NCI-H510A (cell line): Measurements from ENCODE around the gene ADAMTS15.
"Not testable (repeated sequence)": the region's sequence is repeated elsewhere in the genome, so short reads cannot be mapped to it uniquely, and the experiment has no call there.

Experiments used
- DNase-seq: peaks from one replicate; lab custom pipeline; 2025; lab: John Stamatoyannopoulos, UW

The ADAMTS15 gene

GRCh38 chr11:130436171-130436570, 12.3 kb upstream of the ADAMTS15 start:
- no peak for DNase-seq

GRCh38 chr11:130437848-130438247, 10.6 kb upstream of the ADAMTS15 start:
- DNase-seq = no peak

GRCh38 chr11:130438401-130439159, 9.9 kb upstream of the ADAMTS15 start:
- not testable (repeated sequence) for DNase-seq

GRCh38 chr11:130439160-130439519, 9.3 kb upstream of the ADAMTS15 start:
- no peak for DNase-seq

GRCh38 chr11:130439876-130440275, 8.6 kb upstream of the ADAMTS15 start:
- no peak for DNase-seq

- no peak for DNase-seq
Measured at GRCh38 chr11:130441719-130442118, 6.7 kb upstream of the ADAMTS15 start.

GRCh38 chr11:130442737-130443136, 5.7 kb upstream of the ADAMTS15 start:
- no peak for DNase-seq

GRCh38 chr11:130445788-130446187, 2.7 kb upstream of the ADAMTS15 start:
- DNase-seq = no peak

- no peak for DNase-seq
Measured at GRCh38 chr11:130448039-130448415, 418 bp upstream of the ADAMTS15 start.

GRCh38 chr11:130449310-130449990, 1.0 kb downstream of the ADAMTS15 start:
- DNase-seq = no peak

GRCh38 chr11:130449996-130450769, 1.7 kb downstream of the ADAMTS15 start:
- DNase-seq = no peak

- DNase-seq = no peak
Measured at GRCh38 chr11:130451231-130452019, 3.0 kb downstream of the ADAMTS15 start.

- DNase-seq = no peak
Measured at GRCh38 chr11:130452176-130452575, 3.7 kb downstream of the ADAMTS15 start.

GRCh38 chr11:130452940-130453339, 4.5 kb downstream of the ADAMTS15 start:
- DNase-seq = no peak

GRCh38 chr11:130454491-130455252, 6.2 kb downstream of the ADAMTS15 start:
- no peak for DNase-seq

- DNase-seq = no peak
Measured at GRCh38 chr11:130455483-130456127, 7.2 kb downstream of the ADAMTS15 start.

GRCh38 chr11:130456286-130456685, 7.8 kb downstream of the ADAMTS15 start:
- DNase-seq = no peak

GRCh38 chr11:130457623-130458409, 9.4 kb downstream of the ADAMTS15 start:
- no peak for DNase-seq

GRCh38 chr11:130458410-130458729, 9.9 kb downstream of the ADAMTS15 start:
- no peak for DNase-seq

GRCh38 chr11:130459521-130459920, 11.1 kb downstream of the ADAMTS15 start:
- DNase-seq = no peak
